Cardiac fibroblast (primary cell): ENCODE results near the gene HPS6.
A peak's percentile ranks its signal among the peaks of the same experiment; 100 is the strongest.
"Not testable (repeated sequence)": the region's sequence is repeated elsewhere in the genome, so short reads cannot be mapped to it uniquely, and the experiment has no call there.

Experiments used
- DNase-seq, 2 donors: peaks; one replicate each; pipeline versions ENCODE4 v3.0.0 to v3.0.0-alpha.2; 2010; ENCODE audit warnings: low read depth in 2 of 2
- H3K4me3 ChIP-seq, 2 donors: replicated peaks in 1 of 2; 1 replicate in 1 of 2; 2 replicates in 1 of 2; pipeline ENCODE4 v1.5.1; 2011; ENCODE audit warnings: low read depth in 2 of 2, low read length in 2 of 2, mild to moderate bottlenecking in 2 of 2, moderate library complexity in 1 of 2
- TF ChIP-seq, protein P1 (sequence below): IDR thresholded peaks from one replicate; pipeline ENCODE4 v1.5.1; 2011; ENCODE audit warnings: low read depth, mild to moderate bottlenecking, low read length, inconsistent platforms

The HPS6 gene

DNA sequence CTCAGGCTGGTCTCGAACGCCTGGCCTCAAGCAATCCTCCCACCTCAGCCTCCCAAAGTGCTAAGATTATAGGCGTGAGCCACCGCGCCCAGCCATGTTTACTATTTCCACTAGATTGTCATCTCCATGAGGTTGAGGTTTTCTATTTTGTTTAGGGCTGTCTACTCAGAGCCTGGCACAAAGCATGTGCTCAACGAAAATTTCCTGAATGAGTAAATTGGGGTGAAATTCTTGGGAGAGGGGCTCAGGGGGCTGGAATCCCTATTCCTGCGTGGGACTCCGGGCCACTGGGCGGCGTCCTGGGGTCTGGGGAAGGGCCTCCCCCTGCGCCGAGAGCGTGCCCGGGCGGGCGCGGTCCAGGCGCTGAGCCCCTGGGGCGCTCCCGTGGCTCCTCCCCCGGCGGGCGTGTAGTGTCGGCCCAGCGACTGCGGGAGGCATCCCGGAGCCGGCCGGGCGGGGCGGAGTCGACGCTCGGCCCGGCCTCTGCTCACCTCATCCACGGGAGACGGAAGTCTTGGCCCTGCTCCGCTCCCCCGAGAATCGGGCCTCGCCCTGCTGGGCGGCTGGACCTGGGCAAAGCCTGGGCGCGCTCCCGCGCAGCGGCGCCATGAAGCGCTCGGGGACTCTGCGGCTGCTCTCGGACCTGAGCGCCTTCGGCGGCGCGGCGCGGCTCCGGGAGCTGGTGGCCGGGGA is at the start of gene HPS6:
HPS6 (plus strand) TSS at position 482 of the 693 bp plus-strand sequence; CDS start at position 608, 126 bp downstream.
- peak within 1 kb of the TSS; percentile 77 to 81 for H3K4me3 ChIP-seq
- peak; percentile 90 to 94 for DNase-seq
- TF ChIP-seq, protein P1, sequence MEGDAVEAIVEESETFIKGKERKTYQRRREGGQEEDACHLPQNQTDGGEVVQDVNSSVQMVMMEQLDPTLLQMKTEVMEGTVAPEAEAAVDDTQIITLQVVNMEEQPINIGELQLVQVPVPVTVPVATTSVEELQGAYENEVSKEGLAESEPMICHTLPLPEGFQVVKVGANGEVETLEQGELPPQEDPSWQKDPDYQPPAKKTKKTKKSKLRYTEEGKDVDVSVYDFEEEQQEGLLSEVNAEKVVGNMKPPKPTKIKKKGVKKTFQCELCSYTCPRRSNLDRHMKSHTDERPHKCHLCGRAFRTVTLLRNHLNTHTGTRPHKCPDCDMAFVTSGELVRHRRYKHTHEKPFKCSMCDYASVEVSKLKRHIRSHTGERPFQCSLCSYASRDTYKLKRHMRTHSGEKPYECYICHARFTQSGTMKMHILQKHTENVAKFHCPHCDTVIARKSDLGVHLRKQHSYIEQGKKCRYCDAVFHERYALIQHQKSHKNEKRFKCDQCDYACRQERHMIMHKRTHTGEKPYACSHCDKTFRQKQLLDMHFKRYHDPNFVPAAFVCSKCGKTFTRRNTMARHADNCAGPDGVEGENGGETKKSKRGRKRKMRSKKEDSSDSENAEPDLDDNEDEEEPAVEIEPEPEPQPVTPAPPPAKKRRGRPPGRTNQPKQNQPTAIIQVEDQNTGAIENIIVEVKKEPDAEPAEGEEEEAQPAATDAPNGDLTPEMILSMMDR: no peak

DNA sequence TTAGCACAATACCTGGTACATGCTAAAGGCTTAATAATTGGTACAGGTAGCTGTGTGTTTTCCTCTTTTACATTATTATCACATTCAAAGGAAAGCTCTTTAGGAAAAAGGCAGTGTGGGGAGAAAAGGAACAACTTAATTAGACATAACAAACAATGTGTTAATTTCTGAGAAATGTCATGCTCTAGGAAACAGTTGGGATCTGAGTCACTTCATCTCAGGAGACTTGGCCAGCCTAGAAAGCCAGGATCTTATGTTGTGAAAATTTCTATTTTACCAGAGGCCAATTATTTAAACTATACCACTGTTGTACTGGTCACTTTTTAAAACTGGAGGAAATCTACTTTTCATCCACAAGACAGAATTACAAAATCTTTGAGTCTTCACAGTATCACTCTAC is 48.7 kb upstream of the HPS6 start:
- H3K4me3 ChIP-seq: no peak overlapping the region
- TF ChIP-seq, protein P1: no peak
- no peak for DNase-seq

DNA sequence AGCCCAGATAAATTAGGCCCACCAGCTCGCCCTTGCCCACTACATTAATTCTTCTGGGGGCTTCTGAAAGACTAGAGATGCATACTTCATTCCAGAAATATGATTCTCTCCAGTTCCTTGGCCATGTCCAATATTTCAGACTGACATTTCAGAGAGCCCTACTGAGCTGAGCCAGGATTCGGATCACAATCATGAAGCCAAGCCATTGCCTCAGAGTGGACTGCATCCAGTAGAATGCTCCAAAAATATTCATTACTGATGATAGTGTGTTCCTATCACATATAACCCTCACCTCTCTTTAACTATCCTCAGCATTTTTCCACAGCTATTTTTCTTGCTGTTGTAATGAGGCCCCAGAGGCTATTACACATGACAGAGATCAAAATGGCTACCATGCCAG is 47.9 kb upstream of the HPS6 start:
- no peak overlapping the region for H3K4me3 ChIP-seq
- TF ChIP-seq, protein P1: no peak
- no peak for DNase-seq

DNA sequence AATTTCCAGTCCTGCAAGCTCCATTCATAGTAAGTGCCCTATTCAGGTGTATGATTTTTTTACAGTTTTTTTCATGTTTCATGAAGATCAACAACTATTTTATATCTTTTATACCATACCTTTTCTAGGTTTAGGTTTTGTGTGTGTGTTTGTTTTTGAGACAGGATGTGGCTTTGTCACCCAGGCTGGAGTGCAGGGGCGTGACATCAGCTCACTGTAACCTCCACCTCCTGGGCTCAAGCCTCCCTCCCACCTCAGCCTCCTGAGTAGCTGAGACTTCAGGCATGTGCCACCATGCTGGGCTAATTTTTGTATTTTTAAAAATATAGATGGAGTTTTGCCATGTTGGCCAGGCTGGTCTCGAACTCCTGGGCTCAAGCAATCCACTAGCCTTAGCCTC is 44.2 kb upstream of the HPS6 start:
- TF ChIP-seq, protein P1: no peak
- no peak for DNase-seq
- no peak overlapping the region for H3K4me3 ChIP-seq

DNA sequence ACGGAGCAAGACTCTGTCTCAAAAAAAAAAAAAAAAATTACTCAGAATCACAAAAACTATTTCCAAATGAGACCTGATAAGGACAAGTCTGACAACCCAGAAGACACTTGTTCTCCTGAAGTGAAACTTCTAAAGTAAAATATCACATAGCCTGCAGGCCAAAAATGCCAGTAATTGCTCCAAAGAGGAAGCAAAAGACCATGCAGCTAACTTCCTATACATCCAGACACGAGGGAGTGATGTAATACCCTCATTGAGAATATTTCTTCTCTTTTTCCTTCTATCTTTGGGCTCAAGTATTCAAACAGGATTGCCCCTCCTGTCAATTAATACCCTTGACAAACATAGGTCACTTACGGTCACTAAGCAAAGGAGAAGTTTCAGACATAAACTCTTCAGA is 40.4 kb upstream of the HPS6 start:
- no peak for DNase-seq
- TF ChIP-seq, protein P1: no peak
- no peak overlapping the region for H3K4me3 ChIP-seq

DNA sequence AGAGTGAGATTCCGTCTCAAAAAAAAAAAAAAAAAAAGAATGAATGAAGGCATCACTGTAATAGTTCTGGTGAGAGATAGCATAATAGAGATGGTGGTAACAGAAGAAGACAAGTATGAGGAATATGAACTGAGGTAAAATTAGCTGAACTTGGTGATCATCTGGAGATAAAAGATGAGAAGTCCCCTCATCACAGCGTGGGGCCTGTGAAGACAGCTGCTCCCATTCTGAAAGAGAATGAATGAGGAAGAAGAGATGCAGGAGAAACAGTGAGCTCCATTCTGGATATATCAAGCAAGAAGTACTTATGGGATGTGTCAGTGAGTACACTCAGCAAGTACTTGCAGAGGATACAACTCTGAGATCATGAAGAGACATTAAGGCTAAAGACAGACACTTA is 37.9 kb upstream of the HPS6 start:
- TF ChIP-seq, protein P1: no peak
- DNase-seq: no peak
- no peak overlapping the region for H3K4me3 ChIP-seq

DNA sequence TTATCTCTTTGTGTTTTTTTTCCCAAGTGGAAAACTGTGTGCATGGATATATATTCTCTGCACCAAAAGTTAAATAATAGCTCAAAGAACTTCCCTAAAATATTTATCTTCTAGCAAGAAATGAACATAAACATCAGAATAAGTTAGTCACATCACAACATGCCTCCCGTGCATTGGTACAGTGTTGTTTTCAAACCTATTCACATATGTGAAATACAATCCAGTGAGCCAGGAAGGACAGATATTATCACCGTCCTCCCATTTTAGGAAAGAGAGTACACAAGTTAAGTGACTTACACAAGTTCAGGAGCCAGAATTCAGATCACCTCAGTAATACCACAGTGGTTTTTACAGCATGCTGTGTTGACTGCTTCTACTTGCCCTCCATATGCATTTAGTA is 31.4 kb upstream of the HPS6 start:
- no peak for DNase-seq
- H3K4me3 ChIP-seq: no peak overlapping the region
- TF ChIP-seq, protein P1: no peak

DNA sequence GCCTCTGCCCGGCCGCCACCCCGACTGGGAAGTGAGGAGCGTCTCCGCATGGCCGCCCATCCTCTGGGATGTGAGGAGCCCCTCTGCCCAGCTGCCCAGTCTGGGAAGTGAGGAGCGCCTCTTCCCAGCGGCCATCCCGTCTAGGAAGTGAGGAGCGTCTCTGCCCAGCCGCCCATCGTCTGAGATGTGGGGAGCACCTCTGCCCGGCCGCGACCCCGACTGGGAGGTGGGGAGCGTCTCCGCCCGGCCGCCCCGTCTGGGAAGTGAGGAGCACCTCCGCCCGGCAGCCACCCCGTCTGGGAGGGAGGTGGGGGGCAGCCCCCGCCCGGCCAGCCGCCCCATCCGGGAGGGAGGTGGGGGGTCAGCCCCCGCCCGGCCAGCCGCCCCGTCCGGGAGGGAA is 29.3 kb upstream of the HPS6 start:
- not testable (repeated sequence) for H3K4me3 ChIP-seq, DNase-seq
